ENCODE data around the gene ATP9A. TPM values are rescaled to one million over a fixed set of nuclear protein-coding genes. Genes with fewer than 3 reads are reported as not detected.

The ATP9A gene
- total RNA-seq, 1 experiment from 2014 or later = 31.3 TPM

- H3K4me2 ChIP-seq (ENCODE audit: low read length) = no peak overlapping the region
- intact Hi-C loops (cut with micrococcal nuclease) = no loop called here
- POLR2A ChIA-PET (ENCODE audit: unreplicated experiment) = no interaction called here
- no peaks in the 10 kb centered on the region for H3K9me2 ChIP-seq (replicated peaks; ENCODE audit: low read length)
- H3K4me1 ChIP-seq (ENCODE audit: insufficient read depth, low read length) = peaks cover 21% of the 10 kb centered on the region
- no peak overlapping the region for H3K9ac ChIP-seq (ENCODE audit: low read length)
- BruUV-seq (replicated peaks) = no TSS peak
- 0 out of 2 replicates have a peak, but pooled peaks cover 2% of the 10 kb centered on the region for H3K36me3 ChIP-seq (ENCODE audit: low read depth, low read length)
- H3K79me2 ChIP-seq (ENCODE audit: low read length) = no peaks in the 10 kb centered on the region
- H3K27me3 ChIP-seq (ENCODE audit: low read length) = no peaks in the 10 kb centered on the region
- H4K20me1 ChIP-seq (ENCODE audit: low read length) = no peaks in the 10 kb centered on the region
- TF ChIP-seq EZH2 (IDR thresholded peaks at IDR 0.05; ENCODE audit: low read length, unreplicated experiment) (no peak), EZH2phosphoT487 (IDR thresholded peaks at IDR 0.05; ENCODE audit: borderline replicate concordance, low read length) (no peak)
- TF ChIP-seq, protein P1, sequence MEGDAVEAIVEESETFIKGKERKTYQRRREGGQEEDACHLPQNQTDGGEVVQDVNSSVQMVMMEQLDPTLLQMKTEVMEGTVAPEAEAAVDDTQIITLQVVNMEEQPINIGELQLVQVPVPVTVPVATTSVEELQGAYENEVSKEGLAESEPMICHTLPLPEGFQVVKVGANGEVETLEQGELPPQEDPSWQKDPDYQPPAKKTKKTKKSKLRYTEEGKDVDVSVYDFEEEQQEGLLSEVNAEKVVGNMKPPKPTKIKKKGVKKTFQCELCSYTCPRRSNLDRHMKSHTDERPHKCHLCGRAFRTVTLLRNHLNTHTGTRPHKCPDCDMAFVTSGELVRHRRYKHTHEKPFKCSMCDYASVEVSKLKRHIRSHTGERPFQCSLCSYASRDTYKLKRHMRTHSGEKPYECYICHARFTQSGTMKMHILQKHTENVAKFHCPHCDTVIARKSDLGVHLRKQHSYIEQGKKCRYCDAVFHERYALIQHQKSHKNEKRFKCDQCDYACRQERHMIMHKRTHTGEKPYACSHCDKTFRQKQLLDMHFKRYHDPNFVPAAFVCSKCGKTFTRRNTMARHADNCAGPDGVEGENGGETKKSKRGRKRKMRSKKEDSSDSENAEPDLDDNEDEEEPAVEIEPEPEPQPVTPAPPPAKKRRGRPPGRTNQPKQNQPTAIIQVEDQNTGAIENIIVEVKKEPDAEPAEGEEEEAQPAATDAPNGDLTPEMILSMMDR (conservative IDR thresholded peaks at IDR 0.05; ENCODE audit: low read depth, low read length) = no peak
- H3K9me3 ChIP-seq (ENCODE audit: low read length) = no peaks in the 10 kb centered on the region
- DNase-seq = no peak
- no peaks in the 10 kb centered on the region for H3F3A ChIP-seq (ENCODE audit: low read length, unreplicated experiment)
- H3K27ac ChIP-seq (ENCODE audit: low read length) = no peak overlapping the region
- CTCF ChIA-PET = no interaction called here
- no peak overlapping the region for H2AFZ ChIP-seq (ENCODE audit: low read length)
- H3K4me3 ChIP-seq (ENCODE audit: low read length) = no peak overlapping the region
- no peak for ATAC-seq
Observed at GRCh38 chr20:51641866-51642265, 126.3 kb downstream of the ATP9A start.

DNA sequence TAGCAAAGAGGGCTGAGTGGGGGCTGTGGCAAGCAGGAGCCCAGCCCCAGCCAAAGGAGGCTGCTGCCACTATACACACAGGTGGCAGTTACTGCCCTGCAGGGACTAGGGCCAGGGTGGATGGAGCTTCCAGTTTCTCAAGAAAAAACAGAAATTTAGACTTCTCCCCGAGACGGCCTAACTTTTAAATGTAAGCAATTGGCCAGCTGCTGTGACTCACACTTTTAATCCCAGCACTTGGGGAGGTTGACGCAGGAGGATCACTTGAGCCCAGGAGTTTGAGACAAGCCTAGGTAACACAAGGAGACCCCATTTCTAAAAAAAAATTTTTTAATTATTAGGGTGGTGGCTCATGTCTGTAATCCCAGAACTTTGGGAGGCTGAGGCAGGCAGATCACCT is 127.4 kb downstream of the ATP9A start:
- Histone ChIP-seq H3K79me2 (ENCODE audit: low read length) (no peaks in the 10 kb centered on the region), H3K36me3 (ENCODE audit: low read depth, low read length) (0 out of 2 replicates have a peak, but pooled peaks cover 2% of the 10 kb centered on the region), H2AFZ (ENCODE audit: low read length) (no peak overlapping the region), H3K4me1 (ENCODE audit: insufficient read depth, low read length) (peaks cover 29% of the 10 kb centered on the region), H3K4me3 (ENCODE audit: low read length) (no peak overlapping the region), H3K9me2 (replicated peaks; ENCODE audit: low read length) (no peaks in the 10 kb centered on the region), H3K9ac (ENCODE audit: low read length) (no peak overlapping the region), H3K9me3 (ENCODE audit: low read length) (no peaks in the 10 kb centered on the region), H3K4me2 (ENCODE audit: low read length) (no peak overlapping the region), H3K27ac (ENCODE audit: low read length) (no peak overlapping the region), H4K20me1 (ENCODE audit: low read length) (no peaks in the 10 kb centered on the region), H3F3A (ENCODE audit: low read length, unreplicated experiment) (no peaks in the 10 kb centered on the region), H3K27me3 (ENCODE audit: low read length) (no peaks in the 10 kb centered on the region)
- BruUV-seq (replicated peaks) = no TSS peak
- no peak for ATAC-seq
- intact Hi-C loops (cut with micrococcal nuclease) = no loop called here
- ChIA-PET CTCF (interaction anchor here (0.7 to 1.5 kb wide), 2 partner anchors 56 to 420 kb away, joined by 3 to 4 read pairs; no protein-coding TSS in a partner anchor), POLR2A (ENCODE audit: unreplicated experiment) (interaction anchor here (0.5 kb wide), 1 partner anchor 20 kb away, joined by 3 read pairs; no protein-coding TSS in a partner anchor)
- DNase-seq = no peak
- TF ChIP-seq EZH2phosphoT487 (IDR thresholded peaks at IDR 0.05; ENCODE audit: borderline replicate concordance, low read length) (no peak), EZH2 (IDR thresholded peaks at IDR 0.05; ENCODE audit: low read length, unreplicated experiment) (no peak)
- TF ChIP-seq, protein P1 (conservative IDR thresholded peaks at IDR 0.05; ENCODE audit: low read depth, low read length) = no peak

- DNase-seq (peak; percentile 96), ATAC-seq (peak; percentile 55)
- Histone ChIP-seq H3K9me3 (ENCODE audit: low read length) (no peaks in the 10 kb centered on the region), H3K79me2 (ENCODE audit: low read length) (peaks cover 3% of the 10 kb centered on the region; the same call in 1 of the 2 replicates), H2AFZ (ENCODE audit: low read length) (peak overlapping the region; percentile 51), H3K36me3 (ENCODE audit: low read depth, low read length) (0 out of 2 replicates have a peak, but pooled peaks cover 2% of the 10 kb centered on the region), H3K4me2 (ENCODE audit: low read length) (peak overlapping the region; percentile 56), H3K9me2 (replicated peaks; ENCODE audit: low read length) (no peaks in the 10 kb centered on the region), H3K27me3 (ENCODE audit: low read length) (no peaks in the 10 kb centered on the region), H3K4me3 (ENCODE audit: low read length) (no peak overlapping the region), H3K27ac (ENCODE audit: low read length) (peak overlapping the region; percentile 65), H4K20me1 (ENCODE audit: low read length) (no peaks in the 10 kb centered on the region), H3K9ac (ENCODE audit: low read length) (peak overlapping the region; percentile 57), H3K4me1 (ENCODE audit: insufficient read depth, low read length) (peaks cover 38% of the 10 kb centered on the region), H3F3A (ENCODE audit: low read length, unreplicated experiment) (peaks cover 6% of the 10 kb centered on the region)
- POLR2A ChIA-PET (ENCODE audit: unreplicated experiment) = no interaction called here
- no TSS peak for BruUV-seq (replicated peaks)
- CTCF ChIA-PET = interaction anchor here (0.5 to 1.5 kb wide), 3 partner anchors 58 to 422 kb away, joined by 3 to 4 read pairs (median 3); no protein-coding TSS in a partner anchor
- intact Hi-C loops (cut with micrococcal nuclease) = loop anchor here (1.0 to 10.0 kb wide), 8 partner anchors 21 to 1955 kb away; partner anchors contain the start of genes ATP9A and ZNF217
- TF ChIP-seq EZH2phosphoT487 (IDR thresholded peaks at IDR 0.05; ENCODE audit: borderline replicate concordance, low read length) (no peak), EZH2 (IDR thresholded peaks at IDR 0.05; ENCODE audit: low read length, unreplicated experiment) (no peak)
- TF ChIP-seq, protein P1 (conservative IDR thresholded peaks at IDR 0.05; ENCODE audit: low read depth, low read length) = peak; percentile 99
Observed at GRCh38 chr20:51639206-51639832, 128.9 kb downstream of the ATP9A start.

Data from PC-3 (cell line).